NCI-H1694 (cell line): Measurements from ENCODE around the gene KIR3DL1.
"Not testable (repeated sequence)": the region's sequence is repeated elsewhere in the genome, so short reads cannot be mapped to it uniquely, and the experiment has no call there.

Experiments used
- DNase-seq: peaks from one replicate; lab custom pipeline; 2025; lab: John Stamatoyannopoulos, UW

KIR3DL1 gene

GRCh38 chr19:54814571-54814970, 1.7 kb upstream of the KIR3DL1 start:
- not testable (repeated sequence) for DNase-seq

DNA sequence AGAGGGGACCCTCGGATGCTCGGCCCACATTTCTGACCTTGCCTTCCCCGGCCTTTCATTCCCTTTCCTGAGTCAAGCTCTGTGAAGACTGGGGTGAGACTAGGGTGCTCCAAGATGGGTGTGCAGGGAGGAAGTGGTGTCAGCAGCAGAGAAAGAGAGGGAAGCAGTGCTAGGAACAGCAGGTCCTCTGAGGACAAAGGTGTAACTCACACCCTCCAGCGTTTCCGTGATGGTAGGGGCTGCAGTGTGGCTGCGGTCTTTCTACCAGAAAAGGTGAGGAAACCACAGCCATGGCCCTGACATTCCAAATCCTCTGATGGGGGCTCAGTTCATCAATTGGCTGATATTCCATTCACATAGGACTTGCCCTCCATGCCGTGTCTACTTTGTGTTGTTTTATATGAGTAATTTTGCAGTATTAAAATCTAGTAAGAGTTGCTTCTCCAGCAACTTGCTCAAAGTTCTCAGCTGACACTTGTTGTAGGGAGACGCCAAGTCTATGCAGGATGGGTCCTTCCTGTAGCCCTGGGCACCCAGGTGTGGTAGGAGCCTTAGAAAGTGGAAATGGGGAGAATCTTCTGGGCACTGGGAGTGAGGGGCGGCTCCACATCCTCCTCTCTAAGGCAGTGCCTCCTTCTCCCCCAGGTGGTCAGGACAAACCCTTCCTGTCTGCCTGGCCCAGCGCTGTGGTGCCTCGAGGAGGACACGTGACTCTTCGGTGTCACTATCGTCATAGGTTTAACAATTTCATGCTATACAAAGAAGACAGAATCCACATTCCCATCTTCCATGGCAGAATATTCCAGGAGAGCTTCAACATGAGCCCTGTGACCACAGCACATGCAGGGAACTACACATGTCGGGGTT, 1.6 kb downstream of the KIR3DL1 start:
- DNase-seq = no peak

- DNase-seq = not testable (repeated sequence)
These were observed 8.1 kb downstream of the KIR3DL1 start for GRCh38 chr19:54824416-54824815.

DNA sequence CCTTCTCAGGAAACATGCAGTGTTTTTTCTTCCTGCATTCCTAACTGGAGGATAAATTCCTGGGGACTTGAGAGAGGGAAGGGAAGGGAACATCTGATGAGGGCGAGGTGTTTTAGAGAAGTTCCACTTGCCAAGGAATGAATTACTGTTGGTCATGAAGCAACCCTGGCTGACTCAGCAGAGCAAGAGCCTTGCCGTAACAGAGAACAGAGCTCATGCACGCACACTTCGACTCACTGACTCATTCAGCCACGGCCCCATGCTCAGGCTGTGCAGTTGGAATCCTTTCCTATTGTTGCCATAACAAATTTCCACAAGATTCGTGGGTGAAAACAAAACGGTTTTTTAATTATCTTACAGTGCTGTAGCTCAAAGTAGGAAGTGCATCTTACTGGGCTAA, 9.1 kb downstream of the KIR3DL1 start:
- DNase-seq = not testable (repeated sequence)

DNA sequence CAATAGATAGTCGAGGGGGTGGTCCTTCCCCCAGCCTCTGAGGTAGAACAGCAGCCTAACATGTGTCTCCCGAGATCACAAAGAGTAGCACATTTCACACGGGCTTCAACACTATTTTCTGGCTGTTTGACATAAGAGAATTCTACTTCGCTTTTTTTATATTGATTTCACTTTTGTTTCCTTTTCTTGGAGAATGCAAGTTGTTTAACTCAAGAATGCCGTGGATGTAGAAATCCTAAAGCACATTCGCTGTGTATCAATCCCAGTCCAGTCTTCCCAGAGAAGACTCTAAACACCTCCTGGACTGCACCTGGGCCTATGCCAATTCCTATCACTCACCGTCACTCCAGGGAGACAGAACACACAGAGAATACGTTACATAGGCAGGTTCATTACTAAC, 11.8 kb downstream of the KIR3DL1 start:
- not testable (repeated sequence) for DNase-seq

GRCh38 chr19:54832496-54832895, 16.2 kb downstream of the KIR3DL1 start, which contains the start of gene KIR2DS4:
Gene KIR2DS4 (plus strand): TSS chr19:54832676.
- DNase-seq = not testable (repeated sequence)

GRCh38 chr19:54835126-54835525, 18.9 kb downstream of the KIR3DL1 start:
- not testable (repeated sequence) for DNase-seq

DNA sequence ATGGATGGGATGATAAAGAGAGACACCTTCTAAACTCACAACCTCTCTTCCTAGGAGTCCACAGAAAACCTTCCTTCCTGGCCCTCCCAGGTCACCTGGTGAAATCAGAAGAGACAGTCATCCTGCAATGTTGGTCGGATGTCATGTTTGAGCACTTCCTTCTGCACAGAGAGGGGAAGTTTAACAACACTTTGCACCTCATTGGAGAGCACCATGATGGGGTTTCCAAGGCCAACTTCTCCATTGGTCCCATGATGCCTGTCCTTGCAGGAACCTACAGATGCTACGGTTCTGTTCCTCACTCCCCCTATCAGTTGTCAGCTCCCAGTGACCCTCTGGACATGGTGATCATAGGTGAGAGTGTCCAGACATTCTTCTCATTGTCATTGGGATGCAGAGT, 21.3 kb downstream of the KIR3DL1 start:
- DNase-seq = not testable (repeated sequence)

- DNase-seq = not testable (repeated sequence)
These were observed 26.9 kb downstream of the KIR3DL1 start for GRCh38 chr19:54843171-54843570.

DNA sequence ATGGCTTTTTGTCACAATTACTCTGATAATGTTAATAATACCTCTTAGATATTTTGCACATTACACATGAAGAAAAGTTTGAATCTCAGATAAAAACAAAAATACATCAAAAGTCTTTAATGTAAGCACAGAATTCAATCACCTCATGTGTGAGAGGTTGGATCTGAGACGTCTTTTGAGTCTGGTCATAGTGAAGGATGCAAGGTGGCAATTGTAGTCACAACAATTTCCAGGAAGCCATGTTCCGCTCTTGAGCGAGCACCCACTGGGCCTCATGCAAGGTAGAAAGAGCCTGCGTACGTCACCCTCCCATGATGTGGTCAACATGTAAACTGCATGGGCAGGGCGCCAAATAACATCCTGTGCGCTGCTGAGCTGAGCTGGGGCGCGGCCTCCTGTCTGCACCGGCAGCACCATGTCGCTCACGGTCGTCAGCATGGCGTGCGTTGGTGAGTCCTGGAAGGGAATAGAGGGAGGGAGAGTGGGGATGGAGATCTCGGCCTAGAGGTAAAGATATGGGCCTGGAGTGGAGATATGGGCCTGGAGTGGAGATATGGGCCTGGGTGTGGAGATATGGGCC, 33.9 kb downstream of the KIR3DL1 start, which contains the start of gene KIR3DL2:
KIR3DL2 (plus strand) TSS at position 383 of the 580 bp plus-strand sequence; CDS start at position 416, 33 bp downstream.
- not testable (repeated sequence) for DNase-seq

DNA sequence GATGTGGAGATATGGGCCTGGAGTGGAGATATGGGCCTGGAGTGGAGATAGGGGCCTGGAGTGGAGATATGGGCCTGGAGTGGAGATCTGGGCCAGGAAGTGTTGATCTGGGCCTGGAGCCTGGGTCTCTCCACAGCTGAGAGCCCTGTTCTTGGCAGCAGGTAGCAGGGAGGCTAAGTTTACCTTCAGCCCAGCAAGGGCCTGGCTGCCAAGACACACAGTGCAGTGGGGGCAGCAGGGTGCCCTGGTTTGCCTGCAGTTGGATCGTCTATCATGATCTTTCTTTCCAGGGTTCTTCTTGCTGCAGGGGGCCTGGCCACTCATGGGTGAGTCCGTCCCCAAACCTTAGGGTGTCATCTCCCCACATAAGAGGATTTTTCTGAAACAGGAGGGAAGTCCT, 34.7 kb downstream of the KIR3DL1 start:
- no peak for DNase-seq

DNA sequence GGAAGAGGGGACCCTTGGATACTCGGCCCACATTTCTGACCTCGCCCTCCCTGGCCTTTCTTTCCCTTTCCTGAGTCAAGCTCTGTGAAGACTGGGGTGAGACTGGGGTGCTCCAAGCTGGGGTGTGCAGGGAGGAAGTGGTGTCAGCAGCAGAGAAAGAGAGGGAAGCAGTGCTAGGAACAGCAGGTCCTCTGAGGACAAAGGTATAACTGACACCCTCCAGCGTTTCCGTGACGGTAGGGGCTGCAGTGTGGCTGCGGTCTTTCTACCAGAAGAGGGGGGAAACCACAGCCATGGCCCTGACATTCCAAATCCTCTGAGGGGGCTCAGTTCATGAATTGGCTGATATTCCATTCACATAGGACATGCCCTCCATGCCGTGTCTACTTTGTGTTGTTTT, 35.1 kb downstream of the KIR3DL1 start:
- no peak for DNase-seq

DNA sequence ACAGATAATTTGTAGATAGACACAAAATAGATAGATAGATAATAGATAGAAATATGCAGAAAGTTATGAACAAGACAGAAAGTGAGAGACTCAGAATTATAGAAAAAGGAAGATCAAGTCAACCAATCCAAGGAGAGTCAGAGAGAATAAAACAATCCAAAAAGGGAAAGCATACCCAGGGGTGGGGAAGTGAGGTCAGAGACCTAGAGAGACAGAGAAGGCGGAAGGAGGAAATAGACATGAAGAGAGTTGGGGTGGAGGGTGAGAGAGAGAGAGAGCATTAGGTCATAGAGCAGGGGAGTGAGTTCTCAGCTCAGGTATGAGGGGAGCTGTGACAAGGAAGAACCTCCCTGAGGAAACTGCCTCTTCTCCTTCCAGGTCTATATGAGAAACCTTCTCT, 39.0 kb downstream of the KIR3DL1 start:
- not testable (repeated sequence) for DNase-seq

GRCh38 chr19:54858476-54858875, 42.2 kb downstream of the KIR3DL1 start:
- DNase-seq = not testable (repeated sequence)

DNA sequence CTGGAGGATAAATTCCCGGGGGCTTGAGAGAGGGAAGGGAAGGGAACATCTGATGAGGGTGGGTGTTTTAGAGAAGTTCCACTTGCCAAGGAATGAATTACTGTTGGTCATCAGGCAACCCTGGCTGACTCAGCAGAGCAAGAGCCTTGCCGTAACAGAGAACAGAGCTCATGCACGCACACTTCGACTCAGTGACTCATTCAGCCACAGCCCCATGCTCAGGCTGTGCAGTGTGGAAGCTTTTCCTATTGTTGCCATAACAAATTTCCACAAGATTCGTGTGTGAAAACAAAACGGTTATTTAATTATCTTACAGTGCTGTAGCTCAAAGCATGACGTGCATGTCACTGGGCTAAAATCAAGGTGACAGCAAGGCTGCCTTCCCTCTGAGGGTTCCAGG, 43.2 kb downstream of the KIR3DL1 start:
- DNase-seq = not testable (repeated sequence)

DNA sequence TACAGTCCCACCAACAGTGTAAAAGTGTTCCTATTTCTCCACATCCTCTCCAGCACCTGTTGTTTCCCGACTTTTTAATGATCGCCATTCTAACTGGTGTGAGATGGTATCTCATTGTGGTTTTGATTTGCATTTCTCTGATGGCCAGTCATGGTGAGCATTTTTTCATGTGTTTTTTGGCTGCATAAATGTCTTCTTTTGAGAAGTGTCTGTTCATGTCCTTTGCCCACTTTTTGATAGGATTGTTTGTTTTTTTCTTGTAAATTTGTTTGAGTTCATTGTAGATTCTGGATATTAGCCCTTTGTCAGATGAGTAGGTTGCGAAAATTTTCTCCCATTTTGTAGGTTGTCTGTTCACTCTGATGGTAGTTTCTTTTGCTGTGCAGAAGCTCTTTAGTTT, 47.2 kb downstream of the KIR3DL1 start:
- DNase-seq = not testable (repeated sequence)

- DNase-seq = no peak
These were observed 55.4 kb downstream of the KIR3DL1 start for GRCh38 chr19:54871696-54872095.

- DNase-seq = no peak
These were observed 57.7 kb downstream of the KIR3DL1 start, which contains the start of gene FCAR for GRCh38 chr19:54873990-54874389. Gene FCAR (plus strand): TSS chr19:54874235. CDS start chr19:54874290, 55 bp downstream.

DNA sequence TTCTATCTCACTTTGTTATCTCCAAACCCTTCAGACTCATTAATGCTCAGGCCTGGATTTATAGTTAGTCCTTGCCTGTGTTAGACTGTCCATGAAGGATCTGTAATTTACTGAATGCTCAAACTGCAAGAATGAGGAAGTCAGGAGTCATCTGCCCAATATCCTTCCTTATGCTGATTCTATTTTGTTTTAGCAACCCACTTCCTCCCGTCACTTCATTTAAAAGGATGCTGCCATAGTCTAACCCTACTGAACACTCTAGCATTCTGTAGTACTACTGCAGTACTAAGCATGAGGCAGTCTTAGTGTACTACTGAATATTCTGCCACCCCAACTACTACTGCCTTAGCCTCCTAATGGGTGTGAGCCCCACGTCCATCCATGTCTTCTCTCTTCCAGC, 59.2 kb downstream of the KIR3DL1 start:
- DNase-seq = no peak

DNA sequence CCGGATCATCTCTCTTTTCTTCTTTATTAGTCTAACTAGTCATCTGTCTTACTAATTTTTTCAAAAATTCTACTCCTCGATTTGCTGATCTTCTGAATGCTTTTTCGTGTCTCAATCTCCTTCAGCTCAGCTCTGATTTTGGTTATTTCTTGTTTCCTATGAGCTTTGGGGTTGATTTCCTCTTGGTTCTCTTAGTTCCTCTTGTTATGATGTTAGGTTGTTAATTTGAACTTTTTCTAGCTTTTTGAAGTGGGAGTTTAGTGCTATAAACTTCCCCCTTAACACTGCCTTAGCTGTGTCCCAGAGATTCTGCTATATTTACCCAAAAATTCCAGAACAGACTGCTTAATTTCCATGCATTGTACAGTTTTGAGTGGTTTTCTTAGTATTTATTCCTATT, 61.2 kb downstream of the KIR3DL1 start:
- DNase-seq = no peak
